ENCODE measurements around the gene MALT1. TPM values are rescaled to one million over a fixed set of nuclear protein-coding genes. Genes with fewer than 3 reads are reported as not detected.

MALT1 gene
- total and polyA plus RNA-seq, 11 donors = 5.4 to 18.3 (median 10.4) TPM

DNA sequence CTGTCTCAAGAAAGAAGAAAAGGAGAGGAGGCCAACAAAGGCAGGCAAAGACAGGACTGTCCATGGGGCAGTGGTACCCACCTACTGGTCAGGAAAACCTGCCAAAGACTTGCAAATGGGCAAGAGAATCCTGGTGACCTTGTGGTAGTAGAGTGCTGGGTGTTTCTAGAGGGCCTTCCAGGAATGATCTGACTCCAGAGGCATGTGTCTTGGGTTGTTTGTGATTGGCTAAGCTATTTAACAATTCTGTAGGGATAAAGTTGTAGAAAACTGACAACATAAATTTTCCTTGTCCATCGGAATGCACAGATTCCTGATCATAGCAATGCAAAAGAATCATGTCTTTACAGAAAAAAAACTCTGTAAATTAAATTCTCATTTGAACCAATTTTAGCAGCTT is 125.0 kb downstream of the MALT1 start:
- Histone ChIP-seq H3K9me3 (no peaks in the 10 kb centered on the region), H3K27me3 (no peaks in the 10 kb centered on the region), H3K4me1 (peaks cover 0 to 4% (median 0%) of the 10 kb centered on the region in 12 donors), H3K27ac (no peak overlapping the region), H3K36me3 (no peaks in the 10 kb centered on the region), H3K4me3 (no peak overlapping the region)
- ATAC-seq (no peak), DNase-seq (no peak)
- WGBS, 4 donors = 76 to 83% (median 81%) methylated on average over 1 of the region's 1 CpG
- intact Hi-C loops (cut with DNase I) = loop anchor here in 1 of 10 donors (10.0 kb wide), 1 partner anchor 129 kb away; no protein-coding TSS in a partner anchor
- TF ChIP-seq, protein P1, sequence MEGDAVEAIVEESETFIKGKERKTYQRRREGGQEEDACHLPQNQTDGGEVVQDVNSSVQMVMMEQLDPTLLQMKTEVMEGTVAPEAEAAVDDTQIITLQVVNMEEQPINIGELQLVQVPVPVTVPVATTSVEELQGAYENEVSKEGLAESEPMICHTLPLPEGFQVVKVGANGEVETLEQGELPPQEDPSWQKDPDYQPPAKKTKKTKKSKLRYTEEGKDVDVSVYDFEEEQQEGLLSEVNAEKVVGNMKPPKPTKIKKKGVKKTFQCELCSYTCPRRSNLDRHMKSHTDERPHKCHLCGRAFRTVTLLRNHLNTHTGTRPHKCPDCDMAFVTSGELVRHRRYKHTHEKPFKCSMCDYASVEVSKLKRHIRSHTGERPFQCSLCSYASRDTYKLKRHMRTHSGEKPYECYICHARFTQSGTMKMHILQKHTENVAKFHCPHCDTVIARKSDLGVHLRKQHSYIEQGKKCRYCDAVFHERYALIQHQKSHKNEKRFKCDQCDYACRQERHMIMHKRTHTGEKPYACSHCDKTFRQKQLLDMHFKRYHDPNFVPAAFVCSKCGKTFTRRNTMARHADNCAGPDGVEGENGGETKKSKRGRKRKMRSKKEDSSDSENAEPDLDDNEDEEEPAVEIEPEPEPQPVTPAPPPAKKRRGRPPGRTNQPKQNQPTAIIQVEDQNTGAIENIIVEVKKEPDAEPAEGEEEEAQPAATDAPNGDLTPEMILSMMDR (IDR thresholded peaks at IDR 0.05) = no peak
- TF ChIP-seq POLR2A (IDR thresholded peaks at IDR 0.05) = no peak

DNA sequence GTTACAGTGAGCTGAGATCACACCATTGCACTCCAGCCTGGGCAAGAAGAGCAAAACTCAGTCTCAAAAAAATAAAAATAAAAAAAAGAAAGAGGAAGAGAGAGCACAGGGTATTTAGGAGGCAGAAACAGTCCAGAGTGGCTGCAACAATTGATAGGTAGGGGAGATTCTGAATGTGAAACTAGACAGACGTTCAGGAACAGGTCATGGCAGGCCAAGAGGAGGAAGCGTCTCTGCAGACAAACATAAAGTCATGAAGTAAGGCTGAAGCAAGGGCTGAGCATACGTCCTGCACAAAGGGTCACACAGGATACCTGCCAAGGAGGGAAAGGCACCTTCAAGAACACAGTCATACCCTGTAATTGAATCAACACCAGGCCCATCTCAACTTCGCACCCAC is 129.3 kb downstream of the MALT1 start:
- DNase-seq = no peak
- H3K27me3 ChIP-seq = no peaks in the 10 kb centered on the region
- no peak for ATAC-seq
- TF ChIP-seq POLR2A (IDR thresholded peaks at IDR 0.05) = no peak
- TF ChIP-seq, protein P1 (IDR thresholded peaks at IDR 0.05) = no peak
- no peak overlapping the region for H3K27ac ChIP-seq
- H3K4me1 ChIP-seq = no peaks in the 10 kb centered on the region
- intact Hi-C loops (cut with DNase I) = no loop called here
- H3K36me3 ChIP-seq = no peaks in the 10 kb centered on the region
- no peak overlapping the region for H3K4me3 ChIP-seq
- 68 to 79% (median 75%) methylated on average over 4 of the region's 4 CpGs for WGBS, 4 donors
- peaks cover 0 to 7% (median 0%) of the 10 kb centered on the region in 12 donors for H3K9me3 ChIP-seq

DNA sequence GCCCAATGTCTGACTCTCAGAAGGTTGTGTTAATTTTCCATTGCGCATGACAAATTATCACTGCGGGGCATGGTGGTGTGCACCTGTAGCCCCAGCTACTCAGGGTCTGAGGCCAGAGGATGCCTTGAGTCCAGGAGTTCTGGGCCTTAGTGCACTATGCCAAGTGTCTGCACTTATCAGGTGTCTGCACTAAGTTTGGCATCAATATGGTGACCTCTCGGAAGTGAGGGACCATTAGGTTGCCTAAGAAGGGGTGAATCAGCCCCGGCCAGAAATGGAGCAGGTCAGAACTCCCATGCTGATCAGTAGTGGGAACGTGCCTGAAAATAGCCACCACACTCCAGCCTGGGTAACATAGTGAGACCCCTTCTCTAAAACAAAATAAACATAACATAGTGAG is 131.7 kb downstream of the MALT1 start:
- intact Hi-C loops (cut with DNase I) = no loop called here
- ATAC-seq (peak in 1 of 4 donors; percentile 12), DNase-seq (no peak)
- no peak overlapping the region for H3K27ac ChIP-seq
- no peak overlapping the region for H3K4me3 ChIP-seq
- peaks cover 0 to 7% (median 0%) of the 10 kb centered on the region in 12 donors for H3K9me3 ChIP-seq
- 64 to 81% (median 77%) methylated on average over 5 of the region's 5 CpGs for WGBS, 4 donors
- TF ChIP-seq, protein P1 (IDR thresholded peaks at IDR 0.05) = no peak
- TF ChIP-seq POLR2A (IDR thresholded peaks at IDR 0.05) = no peak
- H3K36me3 ChIP-seq = no peaks in the 10 kb centered on the region
- H3K27me3 ChIP-seq = no peaks in the 10 kb centered on the region
- H3K4me1 ChIP-seq = no peaks in the 10 kb centered on the region

DNA sequence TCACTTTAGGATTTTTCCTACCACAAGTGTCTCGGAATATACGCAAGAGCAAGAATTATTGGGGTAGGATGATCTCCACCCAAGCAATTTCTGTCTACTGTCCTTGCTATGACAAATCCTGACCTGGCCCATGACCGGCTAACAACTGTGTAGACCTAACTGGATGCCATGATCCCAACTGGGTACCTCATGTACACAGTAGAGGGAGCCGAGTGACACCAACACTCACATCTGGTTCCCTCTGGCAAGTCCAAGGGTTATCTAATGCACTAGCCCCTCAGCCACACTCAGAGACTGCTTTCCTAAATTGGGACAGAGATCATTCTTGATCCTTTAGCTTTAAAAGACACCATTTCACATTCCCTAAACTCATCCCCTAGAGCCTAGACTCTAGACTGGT is 132.7 kb downstream of the MALT1 start:
- no peak for TF ChIP-seq POLR2A (IDR thresholded peaks at IDR 0.05)
- TF ChIP-seq, protein P1 (IDR thresholded peaks at IDR 0.05) = no peak
- no peak overlapping the region for H3K4me3 ChIP-seq
- H3K4me1 ChIP-seq = no peaks in the 10 kb centered on the region
- H3K36me3 ChIP-seq = no peaks in the 10 kb centered on the region
- intact Hi-C loops (cut with DNase I) = no loop called here
- ATAC-seq = no peak
- WGBS, 4 donors = 94 to 98% (median 96%) methylated on average over 4 of the region's 4 CpGs
- H3K9me3 ChIP-seq = peaks cover 0 to 7% (median 0%) of the 10 kb centered on the region in 12 donors
- H3K27me3 ChIP-seq = no peaks in the 10 kb centered on the region
- no peak for DNase-seq
- no peak overlapping the region for H3K27ac ChIP-seq

Other genes with a start within 250 kb of the MALT1 start
- 100 to 1,000 TPM in 8 of 9 donors, 10 to 100 TPM in 1; 99.7 to 224 (median 159) TPM for gene ALPK2, start 42.4 kb upstream of the MALT1 start, total RNA-seq
- gene ALPK2, start 42.4 kb upstream of the MALT1 start, polyA plus RNA-seq = 10 to 100 TPM; 13.2 to 31.5 TPM
- gene ZNF532, start 193.4 kb downstream of the MALT1 start, total RNA-seq = 10 to 100 TPM; 50.7 to 84.4 (median 70.9) TPM
- 10 to 100 TPM; 16.0 to 25.5 TPM for gene ZNF532, start 193.4 kb downstream of the MALT1 start, polyA plus RNA-seq